OCI-LY7 (cell line): ENCODE data around the gene TMEM123.

ENCODE experiments used
- EZH2phosphoT487 ChIP-seq: fragments of 200-600 bp; sonication (generic); IDR thresholded peaks from 2 replicates; pipeline ENCODE4 v1.6.1; 2018; ENCODE audit warnings: low read depth, borderline replicate concordance, mild to moderate bottlenecking, mixed run types, antibody characterized with exemption, low read length, moderate library complexity, mixed read lengths
- TF ChIP-seq, protein P1 (sequence below): fragments of 200-600 bp; sonication (generic); conservative IDR thresholded peaks from 2 replicates; pipeline ENCODE4 v1.5.1; 2014; ENCODE audit warnings: mild to moderate bottlenecking, antibody characterized with exemption, low read length, moderate library complexity, mixed read lengths

DNA sequence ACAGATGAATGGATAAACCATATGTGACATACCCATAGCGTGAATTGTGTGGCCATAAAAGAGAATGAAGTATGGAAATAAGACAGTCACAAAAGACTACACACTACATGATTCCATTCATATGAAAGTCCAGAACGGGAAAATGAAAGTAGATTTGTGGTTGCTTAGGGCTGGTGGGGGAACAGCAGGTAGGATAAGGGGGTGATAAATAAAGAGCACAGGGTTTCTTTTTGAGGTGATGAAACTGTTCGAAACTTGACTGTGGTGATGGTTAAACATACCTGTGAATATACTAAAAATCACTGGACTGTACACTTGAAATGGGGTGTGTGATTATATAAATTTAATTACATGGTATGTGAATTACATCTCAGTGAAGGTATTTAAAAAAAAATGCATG is 16.9 kb downstream of the TMEM123 start:
- TF ChIP-seq, protein P1, sequence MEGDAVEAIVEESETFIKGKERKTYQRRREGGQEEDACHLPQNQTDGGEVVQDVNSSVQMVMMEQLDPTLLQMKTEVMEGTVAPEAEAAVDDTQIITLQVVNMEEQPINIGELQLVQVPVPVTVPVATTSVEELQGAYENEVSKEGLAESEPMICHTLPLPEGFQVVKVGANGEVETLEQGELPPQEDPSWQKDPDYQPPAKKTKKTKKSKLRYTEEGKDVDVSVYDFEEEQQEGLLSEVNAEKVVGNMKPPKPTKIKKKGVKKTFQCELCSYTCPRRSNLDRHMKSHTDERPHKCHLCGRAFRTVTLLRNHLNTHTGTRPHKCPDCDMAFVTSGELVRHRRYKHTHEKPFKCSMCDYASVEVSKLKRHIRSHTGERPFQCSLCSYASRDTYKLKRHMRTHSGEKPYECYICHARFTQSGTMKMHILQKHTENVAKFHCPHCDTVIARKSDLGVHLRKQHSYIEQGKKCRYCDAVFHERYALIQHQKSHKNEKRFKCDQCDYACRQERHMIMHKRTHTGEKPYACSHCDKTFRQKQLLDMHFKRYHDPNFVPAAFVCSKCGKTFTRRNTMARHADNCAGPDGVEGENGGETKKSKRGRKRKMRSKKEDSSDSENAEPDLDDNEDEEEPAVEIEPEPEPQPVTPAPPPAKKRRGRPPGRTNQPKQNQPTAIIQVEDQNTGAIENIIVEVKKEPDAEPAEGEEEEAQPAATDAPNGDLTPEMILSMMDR = no peak
- TF ChIP-seq EZH2phosphoT487 = no peak
